ENCODE measurements around the gene SMCO4. TPM values are rescaled to one million over a fixed set of nuclear protein-coding genes. Genes with fewer than 3 reads are reported as not detected.

Gene SMCO4
- total RNA-seq, 1 donor from 2014 or later: 33.7 TPM

DNA sequence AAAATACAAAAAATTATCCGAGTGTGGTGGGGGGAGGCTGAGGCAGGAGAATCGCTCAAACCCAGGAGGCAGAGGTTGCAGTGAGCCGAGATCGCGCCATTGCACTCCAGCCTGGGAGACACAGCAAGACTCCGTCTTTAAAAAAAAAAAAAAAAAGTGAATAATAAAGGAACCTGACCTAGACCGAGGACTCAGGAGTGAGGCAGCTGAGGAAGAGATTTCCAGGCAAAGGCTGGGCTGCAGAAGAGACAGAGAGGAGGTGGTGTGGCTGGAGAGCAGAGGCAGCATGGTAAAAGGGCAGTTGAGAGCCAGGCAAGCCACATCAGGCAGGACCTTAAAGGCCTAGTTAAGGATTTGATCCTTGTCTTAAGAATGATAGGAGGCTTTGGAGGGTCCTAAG, 28.4 kb upstream of the SMCO4 start:
- H3K36me3 Mint-ChIP-seq (ENCODE audit: low read depth): no peaks in the 10 kb centered on the region
- intact Hi-C loops (cut with micrococcal nuclease): no loop called here
- no peaks in the 10 kb centered on the region for H3K4me1 Mint-ChIP-seq
- no peak for DNase-seq
- H3K27me3 Mint-ChIP-seq: peaks cover 5% of the 10 kb centered on the region
- no peak overlapping the region for H3K4me3 Mint-ChIP-seq
- no peaks in the 10 kb centered on the region for H3K9me3 Mint-ChIP-seq
- no peak overlapping the region for H3K27ac Mint-ChIP-seq

DNA sequence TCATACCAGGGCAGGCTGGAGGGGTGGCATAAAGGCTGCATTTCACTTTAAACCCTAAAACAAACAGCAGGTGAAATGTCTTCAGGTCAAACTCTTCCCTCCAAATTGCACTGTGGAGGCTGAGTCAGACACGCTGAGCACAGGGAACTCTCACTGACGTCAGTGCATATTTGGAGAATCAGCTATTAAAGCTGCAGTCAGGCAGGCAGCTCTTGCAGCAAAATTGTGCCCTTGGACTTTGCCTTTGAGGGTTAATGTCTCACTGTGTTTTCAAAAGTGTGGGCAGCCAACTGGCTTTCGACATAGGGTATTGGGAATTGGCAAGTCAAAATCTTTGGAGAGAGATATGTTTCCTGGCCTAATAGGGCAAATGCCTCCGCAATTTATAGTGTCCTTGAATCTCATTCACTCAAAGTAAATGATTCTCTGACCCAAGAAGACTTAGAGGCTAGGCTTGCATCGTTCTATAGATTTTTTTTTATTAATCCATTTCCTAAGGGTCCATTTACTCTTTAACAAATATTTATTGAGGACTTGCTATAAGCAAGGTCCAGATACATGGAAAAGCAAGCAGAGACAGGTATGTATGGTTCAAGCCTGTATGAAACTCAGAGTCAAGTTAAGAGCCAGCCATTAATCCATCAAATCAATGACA, 27.7 kb upstream of the SMCO4 start:
- Mint-ChIP-seq H3K27me3 (peaks cover 2% of the 10 kb centered on the region), H3K9me3 (no peaks in the 10 kb centered on the region), H3K36me3 (ENCODE audit: low read depth) (no peaks in the 10 kb centered on the region), H3K27ac (no peak overlapping the region), H3K4me1 (no peaks in the 10 kb centered on the region), H3K4me3 (no peak overlapping the region)
- intact Hi-C loops (cut with micrococcal nuclease): no loop called here
- no peak for DNase-seq

DNA sequence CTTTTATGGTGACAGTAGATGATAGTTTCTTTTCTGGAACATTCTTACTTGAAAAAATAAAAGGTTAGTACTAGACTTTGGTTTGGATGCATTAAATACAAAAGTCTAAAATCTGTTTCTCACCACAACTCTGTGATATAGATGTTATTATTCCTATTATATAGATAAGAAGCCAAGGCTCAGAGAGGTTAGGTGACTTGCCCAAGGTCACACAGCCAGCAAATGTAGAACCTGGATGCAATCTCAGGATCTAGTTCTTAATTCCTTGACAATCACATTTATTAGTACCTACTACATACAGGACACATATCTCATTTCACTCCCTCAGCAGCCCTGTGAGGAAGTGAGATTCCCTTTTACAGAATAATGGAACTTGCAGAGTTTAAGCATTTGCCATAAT, 26.3 kb upstream of the SMCO4 start:
- Mint-ChIP-seq H3K36me3 (ENCODE audit: low read depth) (no peaks in the 10 kb centered on the region), H3K27me3 (peaks cover 3% of the 10 kb centered on the region), H3K4me1 (no peaks in the 10 kb centered on the region), H3K4me3 (no peak overlapping the region), H3K9me3 (no peaks in the 10 kb centered on the region), H3K27ac (no peak overlapping the region)
- intact Hi-C loops (cut with micrococcal nuclease): no loop called here
- no peak for DNase-seq

DNA sequence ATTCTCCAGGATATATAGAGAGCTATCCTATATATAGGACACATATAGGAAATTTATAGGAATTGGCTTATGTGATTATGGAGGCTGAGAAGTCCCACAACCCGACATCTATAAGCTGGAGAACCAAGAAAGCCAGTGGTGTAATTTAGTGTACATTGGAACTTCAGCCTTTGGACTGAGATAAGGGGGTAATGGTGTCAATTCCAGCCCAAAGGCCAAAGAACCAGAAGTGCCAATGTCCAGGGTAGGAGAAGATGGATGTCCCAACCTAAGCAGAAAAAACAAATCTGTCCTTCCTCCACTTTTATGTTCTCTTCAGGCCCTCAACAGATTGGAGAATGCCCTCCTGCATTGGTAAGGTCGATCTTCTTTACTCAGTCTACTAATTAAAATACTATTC, 25.5 kb upstream of the SMCO4 start:
- H3K9me3 Mint-ChIP-seq: no peaks in the 10 kb centered on the region
- DNase-seq: no peak
- H3K36me3 Mint-ChIP-seq (ENCODE audit: low read depth): no peaks in the 10 kb centered on the region
- no peaks in the 10 kb centered on the region for H3K4me1 Mint-ChIP-seq
- H3K27me3 Mint-ChIP-seq: peaks cover 5% of the 10 kb centered on the region
- intact Hi-C loops (cut with micrococcal nuclease): no loop called here
- H3K4me3 Mint-ChIP-seq: no peak overlapping the region
- no peak overlapping the region for H3K27ac Mint-ChIP-seq

DNA sequence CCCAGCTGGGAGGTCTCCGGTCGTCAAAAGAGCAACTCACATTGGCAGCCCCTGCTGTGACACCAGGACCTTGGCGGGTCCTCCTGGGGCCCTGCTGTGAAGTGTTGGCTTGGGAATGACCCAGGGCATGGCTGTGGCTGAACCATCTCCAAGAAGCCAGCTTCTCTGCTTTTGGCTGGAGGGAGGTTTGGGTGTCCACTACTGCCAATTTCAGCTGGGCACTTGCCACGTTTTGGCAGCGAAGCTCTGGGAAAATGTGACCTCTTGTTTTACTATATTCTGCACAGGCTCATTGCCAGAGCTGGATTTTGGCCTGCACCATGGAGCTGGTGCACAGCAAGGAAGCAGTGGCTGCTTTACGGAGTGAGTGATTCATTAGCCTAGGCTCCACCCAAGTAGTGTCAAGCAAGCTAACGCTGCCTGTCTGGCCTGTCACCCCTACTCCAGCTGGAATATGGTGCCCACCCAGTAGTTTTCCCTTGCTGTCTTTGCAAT, 24.3 kb upstream of the SMCO4 start:
- intact Hi-C loops (cut with micrococcal nuclease): no loop called here
- Mint-ChIP-seq H3K4me1 (no peaks in the 10 kb centered on the region), H3K9me3 (no peaks in the 10 kb centered on the region), H3K36me3 (ENCODE audit: low read depth) (no peaks in the 10 kb centered on the region), H3K27ac (no peak overlapping the region), H3K4me3 (no peak overlapping the region), H3K27me3 (peaks cover 6% of the 10 kb centered on the region)
- no peak for DNase-seq

DNA sequence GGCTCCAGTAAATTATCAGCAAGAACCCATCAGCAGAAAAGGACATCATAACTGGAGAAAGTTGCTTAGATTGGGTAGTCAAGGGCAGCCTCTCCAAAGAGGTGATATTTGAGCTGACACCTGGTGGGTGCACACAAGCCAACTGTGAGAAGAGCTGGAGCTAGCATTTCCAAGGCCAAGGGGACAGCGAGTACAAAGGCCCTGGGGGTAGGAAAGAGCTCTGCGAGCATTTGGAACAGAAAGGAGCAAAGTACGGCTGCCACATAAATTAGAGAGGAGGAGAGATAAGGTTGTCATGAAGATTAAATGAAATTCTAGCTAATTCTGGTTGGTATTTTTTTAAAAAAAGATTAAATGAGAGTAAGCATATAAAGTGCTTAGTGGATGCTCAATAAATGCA, 21.7 kb upstream of the SMCO4 start:
- no peaks in the 10 kb centered on the region for H3K36me3 Mint-ChIP-seq (ENCODE audit: low read depth)
- H3K4me3 Mint-ChIP-seq: no peak overlapping the region
- no peak overlapping the region for H3K27ac Mint-ChIP-seq
- H3K9me3 Mint-ChIP-seq: no peaks in the 10 kb centered on the region
- peaks cover 6% of the 10 kb centered on the region for H3K27me3 Mint-ChIP-seq
- H3K4me1 Mint-ChIP-seq: no peaks in the 10 kb centered on the region
- intact Hi-C loops (cut with micrococcal nuclease): no loop called here
- no peak for DNase-seq

DNA sequence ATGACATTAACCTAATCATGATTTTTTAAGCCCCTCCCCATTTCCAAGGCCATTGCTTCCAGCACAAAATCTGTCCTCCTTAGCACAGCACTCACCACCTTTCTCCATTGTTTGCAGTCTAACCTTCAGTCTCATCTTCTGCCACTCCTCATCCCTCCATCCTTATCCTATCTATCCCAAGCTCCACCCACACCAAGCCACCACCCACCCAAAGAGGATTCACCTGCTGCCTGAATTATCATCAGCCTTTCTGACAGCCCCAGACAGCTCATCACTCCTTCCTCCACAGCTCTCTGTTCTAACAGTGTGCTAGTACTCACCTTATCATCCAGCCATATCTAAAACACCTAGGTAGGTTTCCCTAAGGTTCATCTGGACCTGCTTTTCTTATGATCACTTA, 20.7 kb upstream of the SMCO4 start:
- no peak overlapping the region for H3K4me3 Mint-ChIP-seq
- H3K4me1 Mint-ChIP-seq: no peaks in the 10 kb centered on the region
- H3K9me3 Mint-ChIP-seq: no peaks in the 10 kb centered on the region
- no peak for DNase-seq
- intact Hi-C loops (cut with micrococcal nuclease): no loop called here
- no peaks in the 10 kb centered on the region for H3K36me3 Mint-ChIP-seq (ENCODE audit: low read depth)
- H3K27ac Mint-ChIP-seq: no peak overlapping the region
- H3K27me3 Mint-ChIP-seq: peaks cover 6% of the 10 kb centered on the region

DNA sequence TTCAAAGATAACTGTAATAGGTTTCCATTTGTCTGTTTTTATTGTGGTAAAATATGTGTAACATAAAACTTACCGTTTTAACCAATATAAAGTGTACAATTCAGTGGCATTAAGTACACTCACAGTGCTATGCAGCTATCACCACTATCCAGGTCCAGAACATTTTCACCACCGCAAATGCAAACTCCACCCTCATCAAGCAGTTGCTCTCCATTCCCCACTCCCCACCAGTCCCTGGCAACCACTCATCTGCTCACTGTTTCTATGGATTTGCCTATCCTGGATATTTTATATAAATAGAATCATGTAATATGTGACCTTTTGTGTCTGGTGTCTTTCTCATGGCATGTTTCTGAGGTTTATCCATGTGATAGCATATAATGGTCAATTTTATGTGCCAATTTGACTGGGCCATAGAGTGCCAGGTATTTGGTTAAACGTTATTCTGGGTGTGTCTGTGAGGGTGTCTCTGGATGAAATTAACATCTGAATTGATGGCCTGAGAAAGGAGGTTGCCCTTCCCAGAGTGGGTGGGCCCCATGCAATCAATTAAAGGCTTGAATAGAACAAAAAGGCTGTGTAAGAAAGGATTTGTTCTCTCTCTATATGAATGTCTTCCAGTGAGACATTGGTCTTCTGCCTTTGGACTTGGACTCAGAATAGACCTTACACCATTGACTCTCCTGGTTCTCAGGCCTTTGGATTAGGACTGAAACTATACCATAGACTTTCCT, 17.2 kb upstream of the SMCO4 start:
- peaks cover 15% of the 10 kb centered on the region for H3K27me3 Mint-ChIP-seq
- no peaks in the 10 kb centered on the region for H3K36me3 Mint-ChIP-seq (ENCODE audit: low read depth)
- intact Hi-C loops (cut with micrococcal nuclease): no loop called here
- DNase-seq: no peak
- no peaks in the 10 kb centered on the region for H3K4me1 Mint-ChIP-seq
- H3K27ac Mint-ChIP-seq: no peak overlapping the region
- H3K4me3 Mint-ChIP-seq: no peak overlapping the region
- no peaks in the 10 kb centered on the region for H3K9me3 Mint-ChIP-seq

DNA sequence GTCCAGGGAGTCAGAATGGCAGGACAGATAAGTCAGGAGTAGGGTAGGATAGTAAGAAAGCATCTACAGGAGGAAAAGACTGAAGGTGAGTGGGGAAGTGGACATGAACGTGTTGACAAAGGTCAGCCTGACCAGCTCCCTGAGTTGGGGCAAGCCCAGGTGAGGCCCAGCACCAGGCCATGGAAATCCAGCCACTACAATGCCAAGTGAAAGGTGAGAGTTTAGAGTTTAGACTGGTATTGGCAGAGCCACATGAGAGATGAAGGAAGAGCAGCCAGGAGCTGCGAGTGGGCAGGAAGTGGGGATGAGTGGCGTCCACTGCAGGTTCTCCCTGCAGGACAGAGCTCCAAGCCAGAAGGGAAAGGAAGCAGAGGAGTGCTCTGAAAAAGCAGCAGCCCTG, 16.5 kb upstream of the SMCO4 start:
- no peak for DNase-seq
- Mint-ChIP-seq H3K4me1 (no peaks in the 10 kb centered on the region), H3K4me3 (no peak overlapping the region), H3K36me3 (ENCODE audit: low read depth) (no peaks in the 10 kb centered on the region), H3K27me3 (peaks cover 18% of the 10 kb centered on the region), H3K9me3 (no peaks in the 10 kb centered on the region), H3K27ac (no peak overlapping the region)
- intact Hi-C loops (cut with micrococcal nuclease): no loop called here

DNA sequence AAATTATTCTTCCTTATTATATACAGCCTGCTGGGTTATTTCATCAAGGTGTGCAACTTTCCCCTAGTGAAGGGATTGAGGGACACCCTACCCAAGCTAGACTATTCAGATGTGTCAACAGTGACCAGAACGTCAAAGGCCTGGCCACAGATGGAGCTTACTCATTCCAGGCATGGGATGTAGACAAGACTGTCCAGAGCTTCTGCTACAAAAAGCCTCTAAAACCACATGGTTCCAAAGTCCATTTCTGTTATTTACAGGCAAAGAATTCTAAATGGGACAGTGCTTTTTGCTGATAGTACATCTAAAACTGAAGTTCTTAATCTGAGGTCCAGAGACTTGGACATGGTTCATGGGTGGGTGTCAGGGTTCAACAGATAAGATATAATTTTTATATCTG, 9.7 kb upstream of the SMCO4 start:
- Mint-ChIP-seq H3K27me3 (peaks cover 33% of the 10 kb centered on the region), H3K4me3 (no peak overlapping the region), H3K4me1 (peaks cover 2% of the 10 kb centered on the region), H3K9me3 (no peaks in the 10 kb centered on the region), H3K27ac (no peak overlapping the region), H3K36me3 (ENCODE audit: low read depth) (no peaks in the 10 kb centered on the region)
- intact Hi-C loops (cut with micrococcal nuclease): no loop called here
- DNase-seq: no peak

DNA sequence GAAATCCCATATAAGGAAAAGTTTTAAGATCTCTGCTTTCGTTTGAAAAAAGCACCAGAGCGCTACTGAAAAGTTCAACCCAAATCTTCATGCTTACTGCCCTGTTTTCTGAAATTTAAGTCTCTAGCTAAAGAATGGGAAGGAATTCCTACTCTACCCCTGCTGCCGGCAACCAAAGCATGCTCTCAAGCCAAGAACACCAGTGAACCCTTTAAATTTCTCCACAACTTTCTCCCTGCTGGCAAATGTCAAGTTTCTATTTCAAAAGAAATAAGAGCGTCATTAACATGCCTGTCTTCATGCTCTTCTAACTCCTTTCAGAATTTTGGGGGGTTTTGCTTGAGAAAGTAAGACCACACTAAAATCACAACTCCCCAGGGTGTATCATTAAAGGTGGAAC, 6.8 kb upstream of the SMCO4 start:
- DNase-seq: no peak
- no peak overlapping the region for H3K4me3 Mint-ChIP-seq
- H3K27ac Mint-ChIP-seq: no peak overlapping the region
- intact Hi-C loops (cut with micrococcal nuclease): no loop called here
- no peaks in the 10 kb centered on the region for H3K9me3 Mint-ChIP-seq
- H3K27me3 Mint-ChIP-seq: peaks cover 23% of the 10 kb centered on the region
- no peaks in the 10 kb centered on the region for H3K36me3 Mint-ChIP-seq (ENCODE audit: low read depth)
- H3K4me1 Mint-ChIP-seq: peaks cover 4% of the 10 kb centered on the region

DNA sequence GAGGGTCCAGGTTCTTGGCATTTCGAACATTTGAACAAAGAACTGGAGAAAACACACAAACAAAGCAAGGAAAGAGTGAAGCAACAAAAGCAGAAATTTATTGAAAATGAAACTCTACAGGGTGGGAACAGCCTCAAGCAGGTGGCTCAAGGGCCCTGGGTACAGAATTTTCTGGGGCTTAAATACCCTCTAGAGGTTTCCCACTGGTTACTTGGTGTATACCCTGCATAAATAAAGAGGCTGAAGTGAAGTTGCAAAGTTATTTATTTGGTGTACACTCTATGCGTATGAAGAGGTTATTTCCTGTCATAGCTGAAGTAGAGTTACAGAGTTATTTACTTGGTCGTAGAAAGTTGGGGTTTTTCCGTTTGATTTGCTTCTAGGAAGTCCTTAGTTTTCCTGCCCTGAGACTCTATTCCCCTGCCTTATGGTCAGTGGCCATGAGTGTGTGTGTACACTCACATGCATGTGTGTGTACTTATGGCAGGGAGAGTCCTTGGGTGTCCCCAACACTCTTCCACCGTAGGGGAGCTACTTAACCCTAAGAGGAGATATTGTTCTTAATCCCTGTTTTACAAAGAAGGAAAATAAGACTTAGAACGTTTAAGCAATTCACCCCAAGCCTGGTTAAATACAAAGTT, 5.6 kb upstream of the SMCO4 start:
- H3K9me3 Mint-ChIP-seq: no peaks in the 10 kb centered on the region
- H3K4me1 Mint-ChIP-seq: peaks cover 8% of the 10 kb centered on the region
- H3K27ac Mint-ChIP-seq: no peak overlapping the region
- H3K27me3 Mint-ChIP-seq: peaks cover 18% of the 10 kb centered on the region
- DNase-seq: no peak
- no peaks in the 10 kb centered on the region for H3K36me3 Mint-ChIP-seq (ENCODE audit: low read depth)
- H3K4me3 Mint-ChIP-seq: no peak overlapping the region
- intact Hi-C loops (cut with micrococcal nuclease): no loop called here

DNA sequence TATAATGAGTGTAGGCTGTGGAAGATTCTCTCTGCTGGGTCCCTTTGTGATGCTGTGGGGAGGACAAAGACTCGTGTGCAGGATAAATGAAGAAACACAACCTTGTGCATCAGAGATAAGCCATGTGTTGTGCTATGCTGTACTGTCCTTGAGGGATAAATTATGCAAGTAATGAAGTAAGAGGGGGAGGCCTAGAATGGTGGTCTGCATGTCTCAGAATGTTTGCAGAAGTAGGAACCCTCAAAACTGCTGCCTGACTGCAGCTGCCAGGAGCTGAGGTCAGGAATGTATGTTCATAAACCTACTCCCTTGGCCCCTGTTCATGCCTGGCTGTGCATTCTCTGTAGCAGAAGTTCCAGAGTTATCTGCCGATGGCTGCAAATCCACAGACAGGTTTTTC, 4.6 kb upstream of the SMCO4 start:
- peaks cover 13% of the 10 kb centered on the region for H3K4me1 Mint-ChIP-seq
- no peaks in the 10 kb centered on the region for H3K9me3 Mint-ChIP-seq
- no peak for DNase-seq
- no peak overlapping the region for H3K4me3 Mint-ChIP-seq
- intact Hi-C loops (cut with micrococcal nuclease): no loop called here
- peaks cover 16% of the 10 kb centered on the region for H3K27me3 Mint-ChIP-seq
- H3K27ac Mint-ChIP-seq: no peak overlapping the region
- H3K36me3 Mint-ChIP-seq (ENCODE audit: low read depth): no peaks in the 10 kb centered on the region

DNA sequence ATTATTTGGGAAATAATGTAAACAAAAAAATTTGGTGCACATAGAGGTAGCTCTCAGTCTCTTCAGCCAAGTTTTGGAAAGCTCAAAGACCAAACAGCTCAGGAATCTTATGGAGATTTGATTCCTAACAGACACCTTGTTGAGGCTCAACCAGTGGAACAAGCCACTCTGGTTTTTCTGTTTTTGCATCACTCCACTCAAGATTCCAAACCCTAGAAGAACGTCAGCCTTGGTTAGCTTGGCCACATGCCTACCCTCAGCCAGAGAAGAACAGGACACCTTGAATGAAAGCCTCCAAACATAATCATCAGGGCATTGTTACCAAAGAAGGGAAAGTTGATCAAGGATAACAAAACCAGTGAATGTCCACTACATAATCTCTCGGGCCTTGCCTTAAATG, 3.8 kb upstream of the SMCO4 start:
- H3K36me3 Mint-ChIP-seq (ENCODE audit: low read depth): no peaks in the 10 kb centered on the region
- H3K9me3 Mint-ChIP-seq: no peaks in the 10 kb centered on the region
- DNase-seq: no peak
- no peak overlapping the region for H3K4me3 Mint-ChIP-seq
- no peak overlapping the region for H3K27ac Mint-ChIP-seq
- peaks cover 17% of the 10 kb centered on the region for H3K4me1 Mint-ChIP-seq
- peaks cover 16% of the 10 kb centered on the region for H3K27me3 Mint-ChIP-seq
- intact Hi-C loops (cut with micrococcal nuclease): no loop called here

All from activated CD4-positive, alpha-beta T cell treated with anti-CD3 and anti-CD28 coated beads, Interleukin-2, amount 10 ng/mL, durations not matched to agents 24 days and 14 days (primary cell).